ENCODE measurements around the gene NET1. TPM values are rescaled to one million over a fixed set of nuclear protein-coding genes. Genes with fewer than 3 reads are reported as not detected.

The NET1 gene
- polyA plus RNA-seq, 1 experiment = 62.5 TPM

DNA sequence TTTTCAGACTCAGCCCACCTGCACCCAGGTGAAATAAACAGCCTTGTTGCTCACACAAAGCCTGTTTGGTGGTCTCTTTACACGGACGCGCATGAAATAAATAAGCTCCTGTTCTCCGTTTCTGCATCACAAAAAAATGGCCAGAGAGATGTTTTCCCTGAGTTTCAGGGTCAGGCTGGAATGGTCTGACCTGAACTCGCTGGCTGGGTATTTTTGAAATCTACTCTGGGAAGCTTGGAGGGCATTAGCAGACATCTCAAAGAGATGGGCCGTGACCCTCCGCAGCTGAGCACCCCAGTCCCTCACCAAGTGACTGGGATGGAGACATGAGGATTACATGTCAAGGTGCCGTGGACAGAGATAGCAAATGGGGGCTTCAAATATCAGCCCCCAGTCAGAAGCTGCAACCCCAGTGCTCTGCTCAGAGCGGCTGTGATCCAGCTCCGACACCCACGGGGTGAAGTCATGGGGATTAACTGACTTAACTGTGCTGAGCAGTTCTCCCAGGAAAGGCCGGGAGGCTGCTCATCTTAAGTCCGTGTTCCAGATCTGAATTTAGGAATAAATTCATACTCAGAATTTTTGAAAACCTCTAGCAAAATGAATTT is 64.7 kb downstream of the NET1 start:
- H3K36me3 ChIP-seq (ENCODE audit: control insufficient read depth, insufficient read depth, low read length) = no peaks in the 10 kb centered on the region
- no peaks in the 10 kb centered on the region for H3K27me3 ChIP-seq (ENCODE audit: control insufficient read depth, insufficient read depth, low read length)
- no peak overlapping the region for H3K4me3 ChIP-seq (ENCODE audit: low read depth, low read length)
- TF ChIP-seq CTCF (IDR thresholded peaks at IDR 0.05; ENCODE audit: insufficient read depth, low read depth, low read length) = no peak
- POLR2A ChIA-PET = no interaction called here
- no peak for DNase-seq (ENCODE audit: low read depth)
- CTCF ChIA-PET = no interaction called here

DNA sequence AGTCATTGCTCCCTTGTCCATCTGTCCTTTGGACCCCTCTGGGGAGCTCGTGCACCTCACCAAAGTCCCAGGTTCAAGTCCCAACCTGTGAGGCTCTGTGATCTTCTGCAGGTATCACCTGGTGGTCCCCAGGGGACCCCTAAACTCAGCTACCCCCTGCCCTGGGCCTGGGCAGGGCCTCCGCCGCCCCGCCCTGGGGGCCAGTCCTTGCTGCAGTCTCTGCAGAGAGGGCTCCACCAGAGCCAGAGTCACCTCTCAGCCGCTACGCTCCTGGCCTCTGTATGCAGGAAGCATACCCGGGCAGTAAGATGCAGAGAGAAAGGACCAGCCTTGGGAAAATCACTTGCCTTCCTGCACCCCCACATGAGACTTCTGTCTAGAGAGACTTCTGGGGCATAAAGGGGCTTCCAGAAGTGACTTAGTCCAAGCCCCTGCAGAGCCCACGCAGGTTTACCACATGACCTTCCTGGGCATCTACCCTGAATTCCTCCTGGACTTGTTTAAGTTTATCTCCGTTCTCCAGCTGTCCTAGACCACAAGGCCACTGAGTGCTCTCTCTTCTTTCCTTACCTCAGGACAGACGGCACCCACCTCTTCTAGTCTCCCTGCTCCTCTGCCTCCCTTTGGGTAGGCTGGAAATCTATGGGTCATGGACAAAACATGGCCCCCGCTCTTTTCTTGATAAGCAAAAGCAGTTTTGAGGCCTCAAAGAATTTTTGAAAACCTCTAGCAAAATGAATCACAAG is 65.8 kb downstream of the NET1 start:
- DNase-seq (ENCODE audit: low read depth) = no peak
- H3K36me3 ChIP-seq (ENCODE audit: control insufficient read depth, insufficient read depth, low read length) = no peaks in the 10 kb centered on the region
- ChIA-PET CTCF (no interaction called here), POLR2A (no interaction called here)
- no peaks in the 10 kb centered on the region for H3K27me3 ChIP-seq (ENCODE audit: control insufficient read depth, insufficient read depth, low read length)
- no peak overlapping the region for H3K4me3 ChIP-seq (ENCODE audit: low read depth, low read length)
- TF ChIP-seq CTCF (IDR thresholded peaks at IDR 0.05; ENCODE audit: insufficient read depth, low read depth, low read length) = no peak

GRCh38 chr10:5478694-5479305 is 66.4 kb downstream of the NET1 start:
- Histone ChIP-seq H3K27me3 (ENCODE audit: control insufficient read depth, insufficient read depth, low read length) (no peaks in the 10 kb centered on the region), H3K4me3 (ENCODE audit: low read depth, low read length) (no peak overlapping the region), H3K36me3 (ENCODE audit: control insufficient read depth, insufficient read depth, low read length) (no peaks in the 10 kb centered on the region)
- CTCF ChIA-PET = no interaction called here
- POLR2A ChIA-PET = no interaction called here
- DNase-seq (ENCODE audit: low read depth) = no peak
- no peak for TF ChIP-seq CTCF (IDR thresholded peaks at IDR 0.05; ENCODE audit: insufficient read depth, low read depth, low read length)

GRCh38 chr10:5479481-5480161 is 67.3 kb downstream of the NET1 start:
- CTCF ChIA-PET = no interaction called here
- POLR2A ChIA-PET = no interaction called here
- no peaks in the 10 kb centered on the region for H3K27me3 ChIP-seq (ENCODE audit: control insufficient read depth, insufficient read depth, low read length)
- H3K36me3 ChIP-seq (ENCODE audit: control insufficient read depth, insufficient read depth, low read length) = no peaks in the 10 kb centered on the region
- TF ChIP-seq CTCF (IDR thresholded peaks at IDR 0.05; ENCODE audit: insufficient read depth, low read depth, low read length) = no peak
- DNase-seq (ENCODE audit: low read depth) = no peak
- no peak overlapping the region for H3K4me3 ChIP-seq (ENCODE audit: low read depth, low read length)
